Nephron progenitor cell (in vitro differentiated cells): Measurements from ENCODE around the gene DCAF17.
"Not testable (repeated sequence)": the region's sequence is repeated elsewhere in the genome, so short reads cannot be mapped to it uniquely, and the experiment has no call there.

ENCODE experiments used
- DNase-seq: peaks from one replicate; pipeline ENCODE4 v3.0.0; 2021
- H3K27ac Mint-ChIP-seq: 2 replicates; pipeline ENCODE4 v1.8.0; 2021; ENCODE audit warnings: mild to moderate bottlenecking, moderate library complexity, mixed read lengths
- H3K27me3 Mint-ChIP-seq: 2 replicates; pipeline ENCODE4 v1.8.0; 2021; ENCODE audit warnings: mild to moderate bottlenecking, low read depth, mixed read lengths; ENCODE audit not compliant: poor library complexity
- H3K36me3 Mint-ChIP-seq: 2 replicates; pipeline ENCODE4 v1.8.0; 2021; ENCODE audit warnings: low read depth, mixed read lengths
- H3K4me1 Mint-ChIP-seq: 2 replicates; pipeline ENCODE4 v1.8.0; 2021; ENCODE audit warnings: mixed read lengths
- H3K4me3 Mint-ChIP-seq: 2 replicates; pipeline ENCODE4 v1.8.0; 2021; ENCODE audit warnings: mild to moderate bottlenecking, moderate library complexity, mixed read lengths
- H3K9me3 Mint-ChIP-seq: 2 replicates; pipeline ENCODE4 v1.8.0; 2021; ENCODE audit warnings: mild to moderate bottlenecking, moderate library complexity, mixed read lengths
- TF ChIP-seq, protein P1 (sequence below): fragments of 200-600 bp; sonication (generic); IDR thresholded peaks from 2 replicates; pipeline ENCODE4 v1.5.0; 2021; ENCODE audit warnings: antibody characterized with exemption

Gene DCAF17

DNA sequence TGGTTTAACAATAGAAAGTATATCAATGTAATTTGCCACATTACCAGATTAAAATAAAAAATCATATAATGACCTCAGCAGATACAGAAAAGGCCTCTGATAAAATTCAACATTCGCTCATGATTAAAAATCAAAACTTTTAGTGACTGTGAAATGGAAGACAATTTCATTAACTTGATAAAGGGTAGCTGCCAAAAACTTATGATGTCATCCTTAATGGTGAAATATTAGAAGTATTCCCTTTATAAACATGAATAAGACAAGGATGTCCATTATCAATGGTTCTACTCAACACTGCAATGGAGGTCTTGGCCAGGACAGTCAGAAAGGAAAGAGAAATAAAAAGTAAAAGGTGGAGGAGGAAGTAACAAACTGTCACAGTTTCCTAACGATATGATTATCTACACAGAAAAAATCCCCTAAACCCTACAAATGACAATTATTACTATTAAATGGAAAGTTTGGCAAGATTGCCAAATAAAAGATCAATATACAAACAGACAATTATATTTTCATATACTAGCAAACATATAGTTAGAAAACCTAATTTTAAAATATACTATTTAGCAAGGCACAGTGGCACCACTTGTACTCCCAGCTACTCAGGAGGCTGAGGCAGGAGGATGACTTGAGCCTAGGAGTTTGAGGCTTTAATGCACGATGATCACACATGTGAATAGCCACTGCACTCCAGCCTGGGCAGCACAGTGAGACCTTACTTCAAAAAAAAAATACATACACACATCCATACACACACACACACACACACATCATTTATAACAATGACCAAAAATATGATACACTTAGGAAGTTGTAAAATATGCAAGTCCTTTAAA is 13.1 kb upstream of the DCAF17 start:
- H3K27me3 Mint-ChIP-seq: peaks cover 3% of the 10 kb centered on the region
- peaks cover 2% of the 10 kb centered on the region for H3K4me1 Mint-ChIP-seq
- TF ChIP-seq, protein P1, sequence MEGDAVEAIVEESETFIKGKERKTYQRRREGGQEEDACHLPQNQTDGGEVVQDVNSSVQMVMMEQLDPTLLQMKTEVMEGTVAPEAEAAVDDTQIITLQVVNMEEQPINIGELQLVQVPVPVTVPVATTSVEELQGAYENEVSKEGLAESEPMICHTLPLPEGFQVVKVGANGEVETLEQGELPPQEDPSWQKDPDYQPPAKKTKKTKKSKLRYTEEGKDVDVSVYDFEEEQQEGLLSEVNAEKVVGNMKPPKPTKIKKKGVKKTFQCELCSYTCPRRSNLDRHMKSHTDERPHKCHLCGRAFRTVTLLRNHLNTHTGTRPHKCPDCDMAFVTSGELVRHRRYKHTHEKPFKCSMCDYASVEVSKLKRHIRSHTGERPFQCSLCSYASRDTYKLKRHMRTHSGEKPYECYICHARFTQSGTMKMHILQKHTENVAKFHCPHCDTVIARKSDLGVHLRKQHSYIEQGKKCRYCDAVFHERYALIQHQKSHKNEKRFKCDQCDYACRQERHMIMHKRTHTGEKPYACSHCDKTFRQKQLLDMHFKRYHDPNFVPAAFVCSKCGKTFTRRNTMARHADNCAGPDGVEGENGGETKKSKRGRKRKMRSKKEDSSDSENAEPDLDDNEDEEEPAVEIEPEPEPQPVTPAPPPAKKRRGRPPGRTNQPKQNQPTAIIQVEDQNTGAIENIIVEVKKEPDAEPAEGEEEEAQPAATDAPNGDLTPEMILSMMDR: no peak
- DNase-seq: no peak
- H3K9me3 Mint-ChIP-seq: peaks cover 38% of the 10 kb centered on the region
- H3K4me3 Mint-ChIP-seq: no peak overlapping the region
- no peak overlapping the region for H3K27ac Mint-ChIP-seq
- H3K36me3 Mint-ChIP-seq: peaks cover 48% of the 10 kb centered on the region

GRCh38 chr2:171422710-171423495 is 11.1 kb upstream of the DCAF17 start:
- peaks cover 61% of the 10 kb centered on the region for H3K36me3 Mint-ChIP-seq
- H3K9me3 Mint-ChIP-seq: peaks cover 45% of the 10 kb centered on the region
- H3K4me1 Mint-ChIP-seq, H3K27me3 Mint-ChIP-seq, H3K27ac Mint-ChIP-seq, DNase-seq, H3K4me3 Mint-ChIP-seq: not testable (repeated sequence)

DNA sequence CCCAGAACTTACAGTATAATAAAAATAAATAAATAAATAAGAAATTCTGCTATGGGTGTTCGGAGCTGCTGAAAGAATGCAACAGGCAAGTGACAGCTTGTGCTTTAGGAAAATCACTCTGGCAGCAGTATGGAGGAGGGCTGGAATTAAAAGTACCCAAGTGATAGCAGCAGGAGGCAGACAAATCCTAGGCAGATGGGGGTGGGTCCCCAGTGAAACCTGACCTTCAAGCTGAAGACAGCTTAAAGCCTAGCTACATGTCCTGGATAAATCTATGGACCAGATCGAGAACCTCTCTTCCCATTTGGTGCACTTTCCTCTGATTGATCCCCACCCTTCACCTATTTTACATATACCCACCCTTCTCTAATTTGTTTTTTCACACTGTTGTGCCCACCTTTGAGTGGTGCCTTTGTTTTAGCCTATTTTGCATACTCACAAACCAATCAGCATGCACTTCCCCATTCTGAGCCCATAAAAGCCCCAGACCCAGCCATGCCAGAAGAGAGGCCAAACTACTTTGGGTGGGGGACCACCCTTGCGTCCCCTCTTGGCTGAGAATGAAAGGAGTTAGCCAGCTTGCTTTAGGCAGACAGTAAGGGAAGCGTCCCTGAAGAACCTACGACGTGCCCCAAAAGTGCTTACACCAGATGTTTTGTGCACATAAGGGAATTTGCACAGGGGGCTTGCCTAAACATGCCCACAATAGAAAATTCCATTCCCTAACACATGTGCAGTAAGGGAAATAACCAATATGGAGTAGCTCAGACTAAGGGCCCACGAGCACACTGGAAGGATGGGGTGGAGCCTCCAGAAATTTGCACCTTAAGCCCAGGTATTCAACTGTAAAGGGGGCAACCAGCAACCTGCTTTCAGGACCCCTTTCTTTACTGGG is 3.3 kb upstream of the DCAF17 start:
- TF ChIP-seq, protein P1: no peak
- Mint-ChIP-seq H3K27ac (peak overlapping the region; percentile 36), H3K27me3 (peaks cover 3% of the 10 kb centered on the region), H3K4me1 (peaks cover 52% of the 10 kb centered on the region), H3K9me3 (peaks cover 7% of the 10 kb centered on the region), H3K36me3 (peaks cover 29% of the 10 kb centered on the region), H3K4me3 (peak overlapping the region; percentile 9)
- DNase-seq: no peak

DNA sequence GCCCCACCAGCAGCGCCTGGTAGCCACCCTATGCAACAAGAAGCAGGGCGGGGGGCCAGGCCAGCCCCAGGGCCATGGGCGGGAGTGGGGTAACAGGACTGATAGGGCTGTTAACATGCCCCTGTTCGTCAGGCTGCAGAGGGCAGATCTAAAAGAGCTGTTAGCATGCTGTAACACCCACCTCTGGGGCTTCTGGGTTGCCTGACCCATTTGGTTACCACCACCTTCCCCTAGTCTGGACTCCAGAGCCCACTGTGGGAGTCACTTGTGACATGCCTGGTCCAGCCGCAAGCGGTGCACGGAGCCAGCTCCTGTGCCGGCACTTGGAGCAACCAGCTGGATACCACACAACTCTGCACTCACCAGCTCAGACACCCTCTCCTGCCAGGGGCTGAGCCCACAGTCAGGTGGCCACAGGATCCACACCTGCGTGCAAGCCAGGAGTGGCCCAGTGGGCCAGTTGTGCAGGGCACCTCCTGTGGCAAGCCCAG is 2.3 kb upstream of the DCAF17 start:
- H3K27ac Mint-ChIP-seq: no peak overlapping the region
- peak overlapping the region; percentile 91 for H3K4me3 Mint-ChIP-seq
- TF ChIP-seq, protein P1: no peak
- no peak for DNase-seq
- H3K27me3 Mint-ChIP-seq: peaks cover 3% of the 10 kb centered on the region
- peaks cover 31% of the 10 kb centered on the region for H3K36me3 Mint-ChIP-seq
- peaks cover 10% of the 10 kb centered on the region for H3K9me3 Mint-ChIP-seq
- peaks cover 53% of the 10 kb centered on the region for H3K4me1 Mint-ChIP-seq

DNA sequence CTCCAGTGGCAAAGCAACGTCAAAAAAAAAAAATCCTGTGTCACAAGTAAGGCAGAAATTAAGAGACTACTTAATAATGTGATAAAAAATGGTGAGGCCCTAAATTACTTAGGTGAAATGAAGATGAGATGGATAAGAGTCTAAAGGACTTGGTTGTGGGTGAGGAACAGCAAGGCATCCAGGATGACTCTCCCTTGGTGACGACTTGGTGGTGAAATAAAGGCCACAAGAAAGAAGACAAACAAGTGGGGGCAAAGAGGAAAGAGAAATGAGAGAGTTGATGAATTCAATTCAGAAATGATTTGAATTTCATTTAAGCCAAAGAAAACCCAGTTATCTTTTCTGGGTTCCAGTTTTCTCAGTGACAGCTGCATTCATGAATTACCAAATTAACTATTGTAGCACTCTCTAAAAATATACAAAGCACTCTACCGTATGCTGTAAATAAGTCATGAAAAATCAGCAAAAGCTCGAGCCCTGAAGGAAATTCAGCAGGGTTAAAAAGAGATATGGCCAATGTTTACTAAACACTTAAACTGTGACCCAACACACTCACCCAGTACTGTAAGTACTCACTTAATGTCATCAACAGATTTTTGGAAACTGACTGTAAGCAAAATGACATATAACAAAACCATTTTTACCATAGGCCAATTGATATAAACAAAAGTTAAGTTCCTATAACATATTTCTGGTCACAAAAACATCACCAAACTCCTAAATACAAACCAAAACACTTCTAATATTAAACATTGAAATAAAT is 1.6 kb upstream of the DCAF17 start:
- DNase-seq: no peak
- Mint-ChIP-seq H3K27me3 (peaks cover 3% of the 10 kb centered on the region), H3K36me3 (peaks cover 31% of the 10 kb centered on the region), H3K9me3 (peaks cover 8% of the 10 kb centered on the region), H3K4me1 (peaks cover 54% of the 10 kb centered on the region), H3K27ac (no peak overlapping the region), H3K4me3 (peak overlapping the region; percentile 91)
- TF ChIP-seq, protein P1: no peak
